Caco-2 (cell line): ENCODE results near the gene CPED1. TPM values are rescaled to one million over a fixed set of nuclear protein-coding genes. Genes with fewer than 3 reads are reported as not detected.

ENCODE experiments used
- BruUV-seq: library from RNA; stranded (reverse); fragments of 400-500 nt; replicated peaks from 2 replicates; lab custom pipeline; 2021; lab: Mats Ljungman, UMichigan
- CTCF ChIA-PET: fragments of 300-600 bp; sonication (Branson Sonifier 250); formaldehyde crosslinking; loops from one replicate; lab custom pipeline; 2022; ENCODE audit warnings: antibody characterized with exemption; lab: Charles Lee
- POLR2A ChIA-PET: fragments of 300-600 bp; sonication (Branson Sonifier 250); formaldehyde crosslinking; loops from one replicate; lab custom pipeline; 2022; ENCODE audit warnings: antibody characterized with exemption; lab: Charles Lee
- DNase-seq, 2 experiments: peaks; one replicate each; pipeline versions ENCODE4 v3.0.0 to v3.0.0-alpha.2; 2020 to 2022
- H3K27me3 ChIP-seq: replicated peaks from 2 replicates; pipeline ENCODE4 v1.6.0; 2011; ENCODE audit warnings: low read length; ENCODE audit not compliant: control insufficient read depth, insufficient read depth
- H3K36me3 ChIP-seq: 2 replicates; pipeline ENCODE4 v1.5.1; 2011; ENCODE audit warnings: low read length; ENCODE audit not compliant: control insufficient read depth, insufficient read depth
- H3K4me1 ChIP-seq: fragments of 250-450 bp; sonication (Bioruptor Pico); 2 replicates; pipeline ENCODE4 v1.5.1; 2020; ENCODE audit warnings: mild to moderate bottlenecking
- H3K4me3 ChIP-seq: 2 replicates; pipeline ENCODE4 v1.5.1; 2011; ENCODE audit warnings: low read depth, mild to moderate bottlenecking, control low read depth, low read length
- H3K9me3 ChIP-seq: fragments of 250-450 bp; sonication (Bioruptor Pico); 2 replicates; pipeline ENCODE4 v1.5.1; 2020; ENCODE audit warnings: mild to moderate bottlenecking, moderate library complexity
- H3K27ac Mint-ChIP-seq: one replicate; pipeline ENCODE4 v1.8.0; 2022; ENCODE audit warnings: mixed read lengths; ENCODE audit not compliant: unreplicated experiment
- H3K27me3 Mint-ChIP-seq: one replicate; pipeline ENCODE4 v1.8.0; 2022; ENCODE audit warnings: mixed read lengths; ENCODE audit not compliant: insufficient read depth, unreplicated experiment
- H3K36me3 Mint-ChIP-seq: one replicate; pipeline ENCODE4 v1.8.0; 2022; ENCODE audit warnings: mild to moderate bottlenecking, mixed read lengths; ENCODE audit not compliant: insufficient read depth, unreplicated experiment
- H3K4me1 Mint-ChIP-seq: one replicate; pipeline ENCODE4 v1.8.0; 2022; ENCODE audit warnings: low read depth, mixed read lengths; ENCODE audit not compliant: unreplicated experiment
- H3K4me3 Mint-ChIP-seq: one replicate; pipeline ENCODE4 v1.8.0; 2022; ENCODE audit warnings: mild to moderate bottlenecking, moderate library complexity, mixed read lengths; ENCODE audit not compliant: unreplicated experiment
- H3K9me3 Mint-ChIP-seq: one replicate; pipeline ENCODE4 v1.8.0; 2022; ENCODE audit warnings: mixed read lengths; ENCODE audit not compliant: unreplicated experiment
- CTCF ChIP-seq, 2 experiments: fragments of 200-600 bp in 1 of 2; IDR thresholded peaks; 1 replicate in 1 of 2; 2 replicates in 1 of 2; pipeline versions ENCODE4 v1.5.1 to v1.8.0; 2011 to 2022; ENCODE audit warnings: antibody characterized with exemption in 1 of 2, control low read depth in 1 of 2, inconsistent platforms in 1 of 2, low read depth in 1 of 2, low read length in 1 of 2, mild to moderate bottlenecking in 1 of 2, moderate library complexity in 1 of 2; ENCODE audit not compliant: insufficient read depth in 1 of 2, severe bottlenecking in 1 of 2, unreplicated experiment in 1 of 2
- intact Hi-C: fragments of 100-400 bp; cut with micrococcal nuclease; formaldehyde crosslinking; loops from one replicate; pipeline ENCODE4 v1.10.0; 2022; ENCODE audit not compliant: unreplicated experiment
- total RNA-seq: library from RNA; stranded (reverse); gene quantifications from 2 replicates; pipeline ENCODE4 v1.2.3, GENCODE V29; 2022

CPED1 gene
- total RNA-seq, 1 experiment from 2014 or later = 0.23 TPM

GRCh38 chr7:121275204-121275603 is 286.7 kb downstream of the CPED1 start:
- Mint-ChIP-seq H3K27ac (no peak overlapping the region), H3K4me1 (no peaks in the 10 kb centered on the region), H3K9me3 (no peaks in the 10 kb centered on the region), H3K27me3 (peaks cover 13% of the 10 kb centered on the region), H3K4me3 (no peak overlapping the region), H3K36me3 (no peaks in the 10 kb centered on the region)
- H3K4me1 ChIP-seq = no peaks in the 10 kb centered on the region
- no peaks in the 10 kb centered on the region for H3K27me3 ChIP-seq
- intact Hi-C loops = no loop called here
- DNase-seq = no peak
- ChIA-PET CTCF (no interaction called here), POLR2A (no interaction called here)
- no peak overlapping the region for H3K4me3 ChIP-seq
- H3K36me3 ChIP-seq = no peaks in the 10 kb centered on the region
- no peak for TF ChIP-seq CTCF (IDR thresholded peaks at IDR 0.05; ENCODE audit: insufficient read depth in 1 of 2, low read depth in 1 of 2, low read length in 1 of 2, severe bottlenecking in 1 of 2, unreplicated experiment in 1 of 2)
- no TSS peak for BruUV-seq
- 0 out of 2 replicates have a peak, but pooled peaks cover 4% of the 10 kb centered on the region for H3K9me3 ChIP-seq

- Histone ChIP-seq H3K36me3 (no peaks in the 10 kb centered on the region), H3K27me3 (no peaks in the 10 kb centered on the region), H3K9me3 (0 out of 2 replicates have a peak, but pooled peaks cover 4% of the 10 kb centered on the region), H3K4me3 (no peak overlapping the region), H3K4me1 (no peaks in the 10 kb centered on the region)
- Mint-ChIP-seq H3K27me3 (peaks cover 13% of the 10 kb centered on the region), H3K9me3 (no peaks in the 10 kb centered on the region), H3K4me1 (no peaks in the 10 kb centered on the region), H3K36me3 (no peaks in the 10 kb centered on the region), H3K27ac (no peak overlapping the region), H3K4me3 (no peak overlapping the region)
- DNase-seq = no peak
- CTCF ChIA-PET = no interaction called here
- intact Hi-C loops = no loop called here
- POLR2A ChIA-PET = no interaction called here
- BruUV-seq = no TSS peak
- TF ChIP-seq CTCF (IDR thresholded peaks at IDR 0.05; ENCODE audit: insufficient read depth in 1 of 2, low read depth in 1 of 2, low read length in 1 of 2, severe bottlenecking in 1 of 2, unreplicated experiment in 1 of 2) = no peak
Measured at GRCh38 chr7:121276313-121276712, 287.8 kb downstream of the CPED1 start.

GRCh38 chr7:121278120-121279021 is 289.9 kb downstream of the CPED1 start:
- no TSS peak for BruUV-seq
- CTCF ChIA-PET = no interaction called here

More at GRCh38 chr7:121278120-121279021, 289.9 kb downstream of the CPED1 start:
- POLR2A ChIA-PET = no interaction called here
- intact Hi-C loops = no loop called here
- Histone ChIP-seq H3K27me3 (no peaks in the 10 kb centered on the region), H3K36me3 (no peaks in the 10 kb centered on the region), H3K9me3 (0 out of 2 replicates have a peak, but pooled peaks cover 4% of the 10 kb centered on the region), H3K4me3 (no peak overlapping the region), H3K4me1 (no peaks in the 10 kb centered on the region)
- H3K4me3 Mint-ChIP-seq = no peak overlapping the region
- no peaks in the 10 kb centered on the region for H3K4me1 Mint-ChIP-seq
- H3K36me3 Mint-ChIP-seq = no peaks in the 10 kb centered on the region
- no peak for TF ChIP-seq CTCF (IDR thresholded peaks at IDR 0.05; ENCODE audit: insufficient read depth in 1 of 2, low read depth in 1 of 2, low read length in 1 of 2, severe bottlenecking in 1 of 2, unreplicated experiment in 1 of 2)
- no peak overlapping the region for H3K27ac Mint-ChIP-seq
- DNase-seq = no peak
- H3K27me3 Mint-ChIP-seq = peaks cover 13% of the 10 kb centered on the region
- H3K9me3 Mint-ChIP-seq = no peaks in the 10 kb centered on the region
